GM23338 (cell line): ENCODE data around the gene HLA-DPB1. TPM values are rescaled to one million over a fixed set of nuclear protein-coding genes. Genes with fewer than 3 reads are reported as not detected.
A peak's percentile ranks its signal among the peaks of the same experiment; 100 is the strongest.

Experiments
- ATAC-seq: fragments of 200-7000 bp; cut with Tn5 transposase; 3 replicates; pipeline ENCODE4 v1.9.1; 2020
- DNase-seq: peaks from one replicate; pipeline ENCODE4 v3.0.0-alpha.2; 2015; ENCODE audit warnings: low spot score
- H2AFZ ChIP-seq: fragments of 200-600 bp; sonication (generic); 2 replicates; pipeline ENCODE4 v1.8.0; 2016; ENCODE audit warnings: antibody characterized with exemption, mild to moderate bottlenecking, moderate library complexity
- H3F3A ChIP-seq: fragments of 200-600 bp; sonication (generic); replicated peaks from 2 replicates; pipeline ENCODE4 v1.8.0; 2017; ENCODE audit warnings: antibody characterized with exemption, mixed run types, low read depth
- H3K27ac ChIP-seq: fragments of 200-600 bp; sonication (generic); 2 replicates; pipeline ENCODE4 v1.6.1; 2016; ENCODE audit warnings: low read depth
- H3K27me3 ChIP-seq: fragments of 200-600 bp; sonication (generic); 2 replicates; pipeline ENCODE4 v1.8.0; 2016; ENCODE audit warnings: mild to moderate bottlenecking, mixed run types, moderate library complexity; ENCODE audit not compliant: insufficient read depth
- H3K36me3 ChIP-seq: fragments of 200-600 bp; sonication (generic); 2 replicates; pipeline ENCODE4 v1.8.0; 2016; ENCODE audit warnings: mild to moderate bottlenecking; ENCODE audit not compliant: insufficient read depth
- H3K4me1 ChIP-seq: fragments of 200-600 bp; sonication (generic); 2 replicates; pipeline ENCODE4 v1.8.0; 2016; ENCODE audit warnings: mild to moderate bottlenecking, moderate library complexity; ENCODE audit not compliant: insufficient read depth
- H3K4me2 ChIP-seq: fragments of 200-600 bp; sonication (generic); 2 replicates; pipeline ENCODE4 v1.7.1; 2017; ENCODE audit warnings: mixed run types
- H3K4me3 ChIP-seq: fragments of 200-600 bp; sonication (generic); 2 replicates; pipeline ENCODE4 v1.6.1; 2016; ENCODE audit warnings: mixed run types
- H3K79me2 ChIP-seq: fragments of 200-600 bp; sonication (generic); replicated peaks from 2 replicates; pipeline ENCODE4 v1.8.0; 2017; ENCODE audit warnings: mild to moderate bottlenecking; ENCODE audit not compliant: insufficient read depth
- H3K9me2 ChIP-seq: fragments of 200-600 bp; sonication (generic); 2 replicates; pipeline ENCODE4 v1.8.0; 2017; ENCODE audit not compliant: insufficient read depth
- H4K20me1 ChIP-seq: fragments of 200-600 bp; sonication (generic); replicated peaks from 2 replicates; pipeline ENCODE4 v1.8.0; 2017; ENCODE audit warnings: mild to moderate bottlenecking; ENCODE audit not compliant: insufficient read depth
- H3K27ac Mint-ChIP-seq: 2 replicates; pipeline ENCODE4 v1.8.0; 2020; ENCODE audit warnings: inconsistent platforms, mild to moderate bottlenecking, moderate library complexity, mixed read lengths
- H3K27me3 Mint-ChIP-seq: 3 replicates; pipeline ENCODE4 v1.8.0; 2022; ENCODE audit warnings: low read depth, mild to moderate bottlenecking, moderate library complexity, mixed read lengths, inconsistent platforms; ENCODE audit not compliant: insufficient read depth, poor library complexity
- H3K36me3 Mint-ChIP-seq: 3 replicates; pipeline ENCODE4 v1.8.0; 2021; ENCODE audit warnings: low read depth, mild to moderate bottlenecking, inconsistent platforms, moderate library complexity, mixed read lengths
- H3K4me1 Mint-ChIP-seq: 3 replicates; pipeline ENCODE4 v1.8.0; 2020; ENCODE audit warnings: mild to moderate bottlenecking, inconsistent platforms, mixed read lengths
- H3K4me3 Mint-ChIP-seq: 3 replicates; pipeline ENCODE4 v1.8.0; 2021; ENCODE audit warnings: moderate library complexity, mild to moderate bottlenecking, inconsistent platforms, mixed read lengths
- H3K9me3 Mint-ChIP-seq: 3 replicates; pipeline ENCODE4 v1.8.0; 2020; ENCODE audit warnings: moderate library complexity, mild to moderate bottlenecking, inconsistent platforms, mixed read lengths
- EZH2 ChIP-seq: fragments of 200-600 bp; sonication (generic); IDR thresholded peaks from one replicate; pipeline ENCODE4 v1.8.0; 2017; ENCODE audit warnings: antibody characterized with exemption, mild to moderate bottlenecking, low read depth; ENCODE audit not compliant: unreplicated experiment
- EZH2phosphoT487 ChIP-seq: fragments of 200-600 bp; sonication (generic); IDR thresholded peaks from one replicate; pipeline ENCODE4 v1.8.1; 2018; ENCODE audit warnings: antibody characterized with exemption; ENCODE audit not compliant: unreplicated experiment
- JUNB ChIP-seq: IDR thresholded peaks from one replicate; pipeline ENCODE4 v1.6.1; 2016; ENCODE audit warnings: antibody characterized with exemption; ENCODE audit not compliant: unreplicated experiment
- NANOG ChIP-seq: IDR thresholded peaks from 2 replicates; pipeline ENCODE4 v1.6.1; 2016; ENCODE audit warnings: antibody characterized with exemption, borderline replicate concordance
- POLR2AphosphoS5 ChIP-seq: IDR thresholded peaks from 2 replicates; pipeline ENCODE4 v1.6.1; 2016; ENCODE audit warnings: antibody characterized with exemption, low read depth
- ZNF114 ChIP-seq: fragments of 250-450 bp; sonication (Bioruptor Pico); IDR thresholded peaks from 2 replicates; pipeline ENCODE4 v1.5.0; 2020; ENCODE audit warnings: mild to moderate bottlenecking, moderate library complexity
- ZNF331 ChIP-seq: fragments of 250-450 bp; sonication (Bioruptor Pico); IDR thresholded peaks from 2 replicates; pipeline ENCODE4 v1.5.0; 2020; ENCODE audit warnings: low read depth, mild to moderate bottlenecking, moderate library complexity
- polyA plus RNA-seq: library from polyadenylated mRNA; unstranded; fragments of >200 nt; fragmentation: Nextera tagmentation; extraction: Ambion mirVana; gene quantifications from 2 replicates; pipeline ENCODE4 v1.2.1, GENCODE V29; 2016
- total RNA-seq: library from RNA; depleted of rRNA; stranded (reverse); fragments of >200 nt; shearing (Covaris generic); gene quantifications from 2 replicates; pipeline ENCODE4 v1.2.3, GENCODE V29; 2014
- TF ChIP-seq, protein P1 (sequence below): fragments of 250-450 bp; sonication (Bioruptor Pico); IDR thresholded peaks from 2 replicates; pipeline ENCODE4 v1.5.0; 2020; ENCODE audit warnings: mild to moderate bottlenecking, moderate library complexity

The HLA-DPB1 gene
- total and polyA plus RNA-seq, 2 experiments from 2014 or later = 22.0 to 37.6 TPM

DNA sequence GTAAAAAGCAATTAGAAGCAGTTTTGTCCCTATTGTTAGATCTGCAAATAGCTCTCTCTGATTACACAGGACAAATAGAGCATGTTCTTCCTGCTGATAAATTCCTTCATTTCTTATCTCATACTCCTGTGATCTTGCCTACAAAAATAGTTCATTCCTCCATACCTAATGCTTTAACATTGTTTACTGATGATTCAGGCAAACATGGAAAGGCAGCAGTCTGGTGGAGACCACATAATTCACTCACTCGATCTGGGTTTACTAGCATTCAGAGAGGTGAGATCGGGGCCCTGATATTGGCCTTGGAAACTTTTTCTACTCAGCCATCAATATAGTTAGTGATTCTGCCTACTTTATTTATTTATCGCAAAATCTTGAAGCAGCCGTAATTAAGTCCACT lies 22.6 kb upstream of the HLA-DPB1 start:
- peak overlapping the region; percentile 43; the same call in 1 of the 2 replicates for H3K27ac ChIP-seq
- H3F3A ChIP-seq = no peaks in the 10 kb centered on the region; the same call in 1 of the 2 replicates
- Mint-ChIP-seq H3K4me3 (no peak overlapping the region), H3K4me1 (peaks cover 39% of the 10 kb centered on the region), H3K27ac (peak overlapping the region; percentile 74; the same call in 1 of the 2 replicates), H3K36me3 (peaks cover 11% of the 10 kb centered on the region; the same call in 2 of the 3 replicates), H3K27me3 (peaks cover 8% of the 10 kb centered on the region), H3K9me3 (peaks cover 14% of the 10 kb centered on the region)
- no peak for TF ChIP-seq JUNB
- no peak for TF ChIP-seq POLR2AphosphoS5
- no peak for TF ChIP-seq ZNF114 (CRISPR knock-in tag)
- no peak for TF ChIP-seq EZH2phosphoT487
- TF ChIP-seq EZH2 = no peak
- no peak for TF ChIP-seq NANOG
- TF ChIP-seq, protein P1, sequence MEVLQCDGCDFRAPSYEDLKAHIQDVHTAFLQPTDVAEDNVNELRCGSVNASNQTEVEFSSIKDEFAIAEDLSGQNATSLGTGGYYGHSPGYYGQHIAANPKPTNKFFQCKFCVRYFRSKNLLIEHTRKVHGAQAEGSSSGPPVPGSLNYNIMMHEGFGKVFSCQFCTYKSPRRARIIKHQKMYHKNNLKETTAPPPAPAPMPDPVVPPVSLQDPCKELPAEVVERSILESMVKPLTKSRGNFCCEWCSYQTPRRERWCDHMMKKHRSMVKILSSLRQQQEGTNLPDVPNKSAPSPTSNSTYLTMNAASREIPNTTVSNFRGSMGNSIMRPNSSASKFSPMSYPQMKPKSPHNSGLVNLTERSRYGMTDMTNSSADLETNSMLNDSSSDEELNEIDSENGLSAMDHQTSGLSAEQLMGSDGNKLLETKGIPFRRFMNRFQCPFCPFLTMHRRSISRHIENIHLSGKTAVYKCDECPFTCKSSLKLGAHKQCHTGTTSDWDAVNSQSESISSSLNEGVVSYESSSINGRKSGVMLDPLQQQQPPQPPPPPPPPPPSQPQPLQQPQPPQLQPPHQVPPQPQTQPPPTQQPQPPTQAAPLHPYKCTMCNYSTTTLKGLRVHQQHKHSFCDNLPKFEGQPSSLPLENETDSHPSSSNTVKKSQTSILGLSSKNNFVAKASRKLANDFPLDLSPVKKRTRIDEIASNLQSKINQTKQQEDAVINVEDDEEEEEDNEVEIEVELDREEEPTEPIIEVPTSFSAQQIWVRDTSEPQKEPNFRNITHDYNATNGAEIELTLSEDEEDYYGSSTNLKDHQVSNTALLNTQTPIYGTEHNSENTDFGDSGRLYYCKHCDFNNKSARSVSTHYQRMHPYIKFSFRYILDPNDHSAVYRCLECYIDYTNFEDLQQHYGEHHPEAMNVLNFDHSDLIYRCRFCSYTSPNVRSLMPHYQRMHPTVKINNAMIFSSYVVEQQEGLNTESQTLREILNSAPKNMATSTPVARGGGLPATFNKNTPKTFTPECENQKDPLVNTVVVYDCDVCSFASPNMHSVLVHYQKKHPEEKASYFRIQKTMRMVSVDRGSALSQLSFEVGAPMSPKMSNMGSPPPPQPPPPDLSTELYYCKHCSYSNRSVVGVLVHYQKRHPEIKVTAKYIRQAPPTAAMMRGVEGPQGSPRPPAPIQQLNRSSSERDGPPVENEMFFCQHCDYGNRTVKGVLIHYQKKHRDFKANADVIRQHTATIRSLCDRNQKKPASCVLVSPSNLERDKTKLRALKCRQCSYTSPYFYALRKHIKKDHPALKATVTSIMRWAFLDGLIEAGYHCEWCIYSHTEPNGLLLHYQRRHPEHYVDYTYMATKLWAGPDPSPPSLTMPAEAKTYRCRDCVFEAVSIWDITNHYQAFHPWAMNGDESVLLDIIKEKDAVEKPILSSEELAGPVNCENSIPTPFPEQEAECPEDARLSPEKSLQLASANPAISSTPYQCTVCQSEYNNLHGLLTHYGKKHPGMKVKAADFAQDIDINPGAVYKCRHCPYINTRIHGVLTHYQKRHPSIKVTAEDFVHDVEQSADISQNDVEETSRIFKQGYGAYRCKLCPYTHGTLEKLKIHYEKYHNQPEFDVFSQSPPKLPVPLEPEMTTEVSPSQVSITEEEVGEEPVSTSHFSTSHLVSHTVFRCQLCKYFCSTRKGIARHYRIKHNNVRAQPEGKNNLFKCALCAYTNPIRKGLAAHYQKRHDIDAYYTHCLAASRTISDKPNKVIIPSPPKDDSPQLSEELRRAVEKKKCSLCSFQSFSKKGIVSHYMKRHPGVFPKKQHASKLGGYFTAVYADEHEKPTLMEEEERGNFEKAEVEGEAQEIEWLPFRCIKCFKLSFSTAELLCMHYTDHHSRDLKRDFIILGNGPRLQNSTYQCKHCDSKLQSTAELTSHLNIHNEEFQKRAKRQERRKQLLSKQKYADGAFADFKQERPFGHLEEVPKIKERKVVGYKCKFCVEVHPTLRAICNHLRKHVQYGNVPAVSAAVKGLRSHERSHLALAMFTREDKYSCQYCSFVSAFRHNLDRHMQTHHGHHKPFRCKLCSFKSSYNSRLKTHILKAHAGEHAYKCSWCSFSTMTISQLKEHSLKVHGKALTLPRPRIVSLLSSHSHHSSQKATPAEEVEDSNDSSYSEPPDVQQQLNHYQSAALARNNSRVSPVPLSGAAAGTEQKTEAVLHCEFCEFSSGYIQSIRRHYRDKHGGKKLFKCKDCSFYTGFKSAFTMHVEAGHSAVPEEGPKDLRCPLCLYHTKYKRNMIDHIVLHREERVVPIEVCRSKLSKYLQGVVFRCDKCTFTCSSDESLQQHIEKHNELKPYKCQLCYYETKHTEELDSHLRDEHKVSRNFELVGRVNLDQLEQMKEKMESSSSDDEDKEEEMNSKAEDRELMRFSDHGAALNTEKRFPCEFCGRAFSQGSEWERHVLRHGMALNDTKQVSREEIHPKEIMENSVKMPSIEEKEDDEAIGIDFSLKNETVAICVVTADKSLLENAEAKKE (CRISPR knock-in tag) = no peak
- no peak for TF ChIP-seq ZNF331 (CRISPR knock-in tag)
- no peak overlapping the region for H3K4me2 ChIP-seq
- H3K9me2 ChIP-seq = no peaks in the 10 kb centered on the region
- H2AFZ ChIP-seq = no peak overlapping the region
- H3K79me2 ChIP-seq = no peaks in the 10 kb centered on the region
- H3K4me1 ChIP-seq = peaks cover 11% of the 10 kb centered on the region
- H3K27me3 ChIP-seq = no peaks in the 10 kb centered on the region
- no peak overlapping the region for H3K4me3 ChIP-seq
- no peaks in the 10 kb centered on the region for H4K20me1 ChIP-seq
- H3K36me3 ChIP-seq = no peaks in the 10 kb centered on the region
- DNase-seq = peak; percentile 25
- ATAC-seq = no peak
